Hepatocyte (in vitro differentiated cells): ENCODE results near the gene UBE2S. TPM values are rescaled to one million over a fixed set of nuclear protein-coding genes. Genes with fewer than 3 reads are reported as not detected.

Experiments used
- DNase-seq: peaks from one replicate; pipeline ENCODE4 v3.0.0-alpha.2; 2016; ENCODE audit warnings: low spot score
- H2AFZ ChIP-seq: fragments of 200-600 bp; sonication (generic); 2 replicates; pipeline ENCODE4 v1.6.0; 2016; ENCODE audit warnings: antibody characterized with exemption, mild to moderate bottlenecking
- H3K27ac ChIP-seq: fragments of 200-600 bp; sonication (generic); 2 replicates; pipeline ENCODE4 v1.5.1; 2016; ENCODE audit warnings: mild to moderate bottlenecking
- H3K27me3 ChIP-seq: fragments of 200-600 bp; sonication (generic); 2 replicates; pipeline ENCODE4 v1.6.1; 2016
- H3K36me3 ChIP-seq: fragments of 200-600 bp; sonication (generic); replicated peaks from 2 replicates; pipeline ENCODE4 v1.5.1; 2016; ENCODE audit warnings: low read depth; ENCODE audit not compliant: insufficient read depth
- H3K4me1 ChIP-seq: fragments of 200-600 bp; sonication (generic); 2 replicates; pipeline ENCODE4 v1.5.1; 2016; ENCODE audit warnings: mild to moderate bottlenecking, moderate library complexity; ENCODE audit not compliant: insufficient read depth
- H3K4me2 ChIP-seq: fragments of 200-600 bp; sonication (generic); 2 replicates; pipeline ENCODE4 v1.6.0; 2016
- H3K4me3 ChIP-seq: fragments of 200-600 bp; sonication (generic); 2 replicates; pipeline ENCODE4 v1.5.1; 2016; ENCODE audit warnings: mild to moderate bottlenecking
- H3K79me2 ChIP-seq: fragments of 200-600 bp; sonication (generic); 2 replicates; pipeline ENCODE4 v1.6.0; 2017; ENCODE audit warnings: mild to moderate bottlenecking
- H3K9me2 ChIP-seq: fragments of 200-600 bp; sonication (generic); replicated peaks from 2 replicates; pipeline ENCODE4 v1.6.0; 2017; ENCODE audit warnings: mild to moderate bottlenecking; ENCODE audit not compliant: insufficient read depth
- H3K9me3 ChIP-seq: fragments of 200-600 bp; sonication (generic); 2 replicates; pipeline ENCODE4 v1.5.1; 2016; ENCODE audit warnings: low read depth, mild to moderate bottlenecking
- H4K20me1 ChIP-seq: fragments of 200-600 bp; sonication (generic); 2 replicates; pipeline ENCODE4 v1.6.0; 2016; ENCODE audit warnings: mild to moderate bottlenecking; ENCODE audit not compliant: insufficient read depth, poor library complexity, severe bottlenecking
- CTCF ChIP-seq: fragments of 200-600 bp; sonication (generic); IDR thresholded peaks from 2 replicates; pipeline ENCODE4 v1.5.1; 2016; ENCODE audit warnings: antibody characterized with exemption, mild to moderate bottlenecking; ENCODE audit not compliant: poor library complexity
- EZH2 ChIP-seq: fragments of 200-600 bp; sonication (generic); IDR thresholded peaks from 2 replicates; pipeline ENCODE4 v1.6.1; 2016; ENCODE audit warnings: antibody characterized with exemption, mild to moderate bottlenecking, borderline replicate concordance
- EZH2phosphoT487 ChIP-seq: fragments of 200-600 bp; sonication (generic); IDR thresholded peaks from one replicate; pipeline ENCODE4 v1.6.1; 2018; ENCODE audit warnings: antibody characterized with exemption, mild to moderate bottlenecking, low read depth, moderate library complexity; ENCODE audit not compliant: unreplicated experiment, severe bottlenecking
- WGBS: methylation state at CpG from one replicate; pipeline ENCODE4 v1.1.6; 2016; ENCODE audit warnings: low lambda C conversion rate; ENCODE audit errors: missing lambda C conversion rate; 5-methylcytosine and 5-hydroxymethylcytosine counted together
- polyA plus RNA-seq: library from polyadenylated mRNA; unstranded; fragments of >200 nt; fragmentation: Nextera tagmentation; extraction: Ambion mirVana; gene quantifications from 2 replicates; pipeline ENCODE4 v1.2.1, GENCODE V29; 2016
- total RNA-seq: library from RNA; depleted of rRNA; stranded (reverse); fragments of >200 nt; gene quantifications from 2 replicates; pipeline ENCODE4 v1.2.3, GENCODE V29; 2014

The UBE2S gene
- total and polyA plus RNA-seq, 2 experiments from 2014 or later: 20.4 to 105 TPM

DNA sequence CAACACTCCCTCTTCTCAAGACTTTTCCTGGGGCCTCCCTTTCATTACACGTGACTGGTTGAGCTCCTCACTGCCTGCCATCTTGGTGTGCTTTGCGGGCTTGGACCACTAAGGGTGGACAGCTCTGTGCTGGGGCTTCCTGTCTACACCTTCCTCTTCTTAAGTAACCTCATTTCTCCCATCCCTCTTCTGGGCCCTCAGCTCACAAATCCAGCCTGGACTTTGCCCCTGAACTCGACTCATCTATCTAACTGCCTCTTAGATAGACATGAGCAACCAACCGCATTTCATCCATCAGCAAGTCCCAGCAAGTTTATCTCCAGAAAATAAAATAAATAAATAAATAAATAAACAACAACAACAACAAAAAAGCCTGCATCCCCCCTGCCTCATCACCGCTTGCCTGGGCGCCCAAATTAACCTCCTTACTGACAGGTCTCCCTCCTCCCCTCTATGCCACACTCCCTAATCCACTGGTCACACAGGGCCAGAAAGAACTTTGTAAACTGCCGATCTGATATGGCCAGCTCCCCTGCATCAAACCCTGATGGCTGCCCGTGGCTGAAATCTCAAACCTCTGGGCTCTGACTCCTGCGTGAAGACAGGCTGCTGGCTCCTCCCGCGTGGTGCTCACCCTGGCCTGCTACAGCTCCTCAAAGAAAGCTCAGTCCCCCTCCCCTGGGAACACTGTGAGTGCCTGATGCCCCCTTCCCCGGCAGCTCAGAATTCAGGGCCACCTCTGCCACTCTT, 46.1 kb upstream of the UBE2S start:
- H3K9me3 ChIP-seq: no peaks in the 10 kb centered on the region
- TF ChIP-seq CTCF (no peak), EZH2phosphoT487 (no peak), EZH2 (no peak)
- WGBS: 88% methylated on average over 12 of the region's 12 CpGs
- H3K79me2 ChIP-seq: peaks cover under 1% of the 10 kb centered on the region
- H2AFZ ChIP-seq: no peak overlapping the region
- DNase-seq: no peak
- H3K36me3 ChIP-seq: no peaks in the 10 kb centered on the region
- no peaks in the 10 kb centered on the region for H4K20me1 ChIP-seq
- H3K4me1 ChIP-seq: peaks cover 11% of the 10 kb centered on the region
- no peak overlapping the region for H3K4me2 ChIP-seq
- H3K9me2 ChIP-seq: no peaks in the 10 kb centered on the region
- H3K27me3 ChIP-seq: peaks cover 28% of the 10 kb centered on the region
- H3K27ac ChIP-seq: no peak overlapping the region
- no peak overlapping the region for H3K4me3 ChIP-seq

- peaks cover 11% of the 10 kb centered on the region for H3K4me1 ChIP-seq
- WGBS: 18% methylated on average over 7 of the region's 34 CpGs
- H3K9me3 ChIP-seq: no peaks in the 10 kb centered on the region
- H3K4me3 ChIP-seq: no peak overlapping the region
- H3K79me2 ChIP-seq: no peaks in the 10 kb centered on the region
- no peaks in the 10 kb centered on the region for H4K20me1 ChIP-seq
- H3K27ac ChIP-seq: no peak overlapping the region
- H3K4me2 ChIP-seq: peak overlapping the region; percentile 89
- no peak for TF ChIP-seq EZH2phosphoT487
- TF ChIP-seq EZH2: no peak
- TF ChIP-seq CTCF: no peak
- H3K36me3 ChIP-seq: no peaks in the 10 kb centered on the region
- no peaks in the 10 kb centered on the region for H3K9me2 ChIP-seq
- H3K27me3 ChIP-seq: peaks cover 28% of the 10 kb centered on the region
- DNase-seq: peak; percentile 78
- no peak overlapping the region for H2AFZ ChIP-seq
These were observed 45.3 kb upstream of the UBE2S start for GRCh38 chr19:55452749-55453346.

- Histone ChIP-seq H3K9me2 (no peaks in the 10 kb centered on the region), H4K20me1 (no peaks in the 10 kb centered on the region), H3K27ac (no peak overlapping the region), H2AFZ (peak overlapping the region; percentile 15), H3K9me3 (no peaks in the 10 kb centered on the region), H3K27me3 (peaks cover 35% of the 10 kb centered on the region), H3K4me1 (peaks cover 11% of the 10 kb centered on the region), H3K4me3 (no peak overlapping the region), H3K79me2 (no peaks in the 10 kb centered on the region), H3K36me3 (no peaks in the 10 kb centered on the region), H3K4me2 (peak overlapping the region; percentile 89)
- TF ChIP-seq EZH2 (peak; percentile 73), EZH2phosphoT487 (no peak)
- no peak for DNase-seq
- 7% methylated on average over 22 of the region's 57 CpGs for WGBS
These were observed 44.6 kb upstream of the UBE2S start for GRCh38 chr19:55451965-55452748.
